HEK293 (cell line): Measurements from ENCODE around the gene SCGB3A1.

Experiments
- CTCF ChIA-PET: fragments of 350-600 bp; formaldehyde crosslinking; extraction: SDS; loops from one replicate; lab custom pipeline; 2021; ENCODE audit warnings: antibody characterized with exemption; lab: Yijun Ruan, JAX
- POLR2A ChIA-PET: fragments of 300-600 bp; formaldehyde crosslinking; extraction: SDS; loops from one replicate; lab custom pipeline; 2020; ENCODE audit warnings: antibody characterized with exemption, inconsistent platforms; lab: Yijun Ruan, JAX
- H3K27ac ChIP-seq: fragments of 200-500 bp; sonication (Bioruptor generic); 2 replicates; pipeline ENCODE4 v1.5.1; 2014; ENCODE audit warnings: low read depth, low read length, control low read depth, inconsistent platforms; ENCODE audit errors: extremely low read depth
- H3K36me3 ChIP-seq, 2 experiments: fragments of 200-500 bp in 1 of 2; sonication (Bioruptor generic) in 1 of 2; 1 replicate in 1 of 2; 2 replicates in 1 of 2; pipeline ENCODE4 v1.5.1; 2014 to 2017; ENCODE audit warnings: inconsistent platforms in 2 of 2, low read length in 2 of 2; ENCODE audit not compliant: control insufficient read depth in 2 of 2, insufficient read depth in 1 of 2
- H3K4me1 ChIP-seq: fragments of 200-500 bp; sonication (Bioruptor generic); 2 replicates; pipeline ENCODE4 v1.5.1; 2014; ENCODE audit warnings: mild to moderate bottlenecking, low read length, inconsistent platforms; ENCODE audit not compliant: control insufficient read depth, insufficient read depth
- H3K4me3 ChIP-seq: 2 replicates; pipeline ENCODE4 v1.5.1; 2011; ENCODE audit warnings: low read depth, mild to moderate bottlenecking, control low read depth, low read length, moderate library complexity
- H3K9me3 ChIP-seq: fragments of 200-500 bp; sonication (Bioruptor generic); 2 replicates; pipeline ENCODE4 v1.5.1; 2014; ENCODE audit warnings: low read depth, low read length, inconsistent platforms; ENCODE audit not compliant: control insufficient read depth, insufficient read depth
- IKZF3 ChIP-seq: fragments of 450-650 bp; IDR thresholded peaks from 2 replicates; pipeline ENCODE4 v1.5.0; 2018; ENCODE audit warnings: missing biosample characterization, mild to moderate bottlenecking, missing genetic modification characterization, moderate library complexity
- KLF1 ChIP-seq: fragments of 450-650 bp; formaldehyde crosslinking; IDR thresholded peaks from 2 replicates; pipeline ENCODE4 v1.5.1; 2016; ENCODE audit warnings: missing biosample characterization, missing genetic modification characterization
- KLF10 ChIP-seq: fragments of 450-650 bp; IDR thresholded peaks from 2 replicates; pipeline ENCODE4 v1.5.1; 2018; ENCODE audit warnings: missing biosample characterization, mild to moderate bottlenecking, missing genetic modification characterization
- KLF16 ChIP-seq: fragments of 450-650 bp; formaldehyde crosslinking; IDR thresholded peaks from 2 replicates; pipeline ENCODE4 v1.5.1; 2017; ENCODE audit warnings: missing biosample characterization, missing genetic modification characterization
- KLF9 ChIP-seq: fragments of 450-650 bp; formaldehyde crosslinking; IDR thresholded peaks from 2 replicates; pipeline ENCODE4 v1.5.1; 2016; ENCODE audit warnings: missing biosample characterization, missing genetic modification characterization, low read depth
- PRDM1 ChIP-seq: fragments of 450-650 bp; formaldehyde crosslinking; IDR thresholded peaks from 2 replicates; pipeline ENCODE4; 2016; ENCODE audit warnings: missing biosample characterization, missing genetic modification characterization
- ZBTB17 ChIP-seq: fragments of 450-650 bp; formaldehyde crosslinking; IDR thresholded peaks from 2 replicates; pipeline ENCODE4 v1.5.1; 2016; ENCODE audit warnings: missing biosample characterization, missing genetic modification characterization
- ZFP69B ChIP-seq: fragments of 450-650 bp; formaldehyde crosslinking; IDR thresholded peaks from 2 replicates; pipeline ENCODE4 v1.5.1; 2016; ENCODE audit warnings: missing biosample characterization, missing genetic modification characterization
- ZIC2 ChIP-seq: fragments of 450-650 bp; formaldehyde crosslinking; IDR thresholded peaks from 2 replicates; pipeline ENCODE4 v1.5.1; 2016; ENCODE audit warnings: missing biosample characterization, missing genetic modification characterization
- ZNF121 ChIP-seq: fragments of 450-650 bp; formaldehyde crosslinking; IDR thresholded peaks from 2 replicates; pipeline ENCODE4 v1.5.1; 2016; ENCODE audit warnings: missing biosample characterization, missing genetic modification characterization
- ZNF211 ChIP-seq: fragments of 450-650 bp; formaldehyde crosslinking; IDR thresholded peaks from 2 replicates; pipeline ENCODE4 v1.5.1; 2016; ENCODE audit warnings: low read depth, missing biosample characterization, missing genetic modification characterization
- ZNF335 ChIP-seq: fragments of 450-650 bp; formaldehyde crosslinking; conservative IDR thresholded peaks from 2 replicates; pipeline ENCODE4 v1.5.1; 2016; ENCODE audit warnings: missing biosample characterization, missing genetic modification characterization
- ZNF354C ChIP-seq: fragments of 450-650 bp; formaldehyde crosslinking; IDR thresholded peaks from 2 replicates; pipeline ENCODE4 v1.5.1; 2016; ENCODE audit warnings: missing biosample characterization, missing genetic modification characterization, low read depth, borderline replicate concordance
- ZNF473 ChIP-seq: fragments of 450-650 bp; formaldehyde crosslinking; IDR thresholded peaks from 2 replicates; pipeline ENCODE4 v1.5.1; 2017; ENCODE audit warnings: missing biosample characterization, missing genetic modification characterization
- ZNF548 ChIP-seq: fragments of 450-650 bp; formaldehyde crosslinking; IDR thresholded peaks from 2 replicates; pipeline ENCODE4 v1.5.1; 2016; ENCODE audit warnings: missing biosample characterization, missing genetic modification characterization
- ZNF571 ChIP-seq: fragments of 450-650 bp; formaldehyde crosslinking; IDR thresholded peaks from 2 replicates; pipeline ENCODE4 v1.5.0; 2017; ENCODE audit warnings: missing biosample characterization, missing genetic modification characterization
- ZNF600 ChIP-seq: fragments of 450-650 bp; formaldehyde crosslinking; IDR thresholded peaks from 2 replicates; pipeline ENCODE4 v1.5.1; 2016; ENCODE audit warnings: missing biosample characterization, missing genetic modification characterization
- ZNF626 ChIP-seq: fragments of 450-650 bp; sonication (Bioruptor Pico); formaldehyde crosslinking; IDR thresholded peaks from 2 replicates; pipeline ENCODE4 v1.5.1; 2018; ENCODE audit warnings: missing biosample characterization, missing genetic modification characterization, inconsistent platforms
- ZNF768 ChIP-seq: fragments of 450-650 bp; formaldehyde crosslinking; IDR thresholded peaks from 2 replicates; pipeline ENCODE4 v1.5.1; 2018; ENCODE audit warnings: missing biosample characterization, mild to moderate bottlenecking, missing genetic modification characterization
- ZNF837 ChIP-seq: fragments of 450-650 bp; formaldehyde crosslinking; IDR thresholded peaks from 2 replicates; pipeline ENCODE4 v1.5.1; 2016; ENCODE audit warnings: missing biosample characterization, missing genetic modification characterization
- ZSCAN16 ChIP-seq: fragments of 450-650 bp; formaldehyde crosslinking; IDR thresholded peaks from 2 replicates; pipeline ENCODE4 v1.5.1; 2016; ENCODE audit warnings: missing biosample characterization, missing genetic modification characterization
- TF ChIP-seq, protein P1 (sequence below): fragments of 450-650 bp; formaldehyde crosslinking; IDR thresholded peaks from 2 replicates; pipeline ENCODE4 v1.5.1; 2016; ENCODE audit warnings: missing biosample characterization, missing genetic modification characterization
- TF ChIP-seq, protein P2 (sequence below): fragments of 450-650 bp; formaldehyde crosslinking; IDR thresholded peaks from 2 replicates; pipeline ENCODE4 v1.5.1; 2016; ENCODE audit warnings: missing biosample characterization, missing genetic modification characterization

The SCGB3A1 gene

GRCh38 chr5:180600554-180601041 lies 9.3 kb upstream of the SCGB3A1 start:
- Histone ChIP-seq H3K9me3 (no peaks in the 10 kb centered on the region), H3K4me3 (no peak overlapping the region), H3K36me3 (no peaks in the 10 kb centered on the region)
- POLR2A ChIA-PET = no interaction called here
- TF ChIP-seq ZNF768 (no peak), ZNF548 (no peak), ZNF121 (tag by site-specific recombination) (no peak), ZFP69B (tag by site-specific recombination) (no peak), ZNF473 (tag by site-specific recombination) (no peak)
- TF ChIP-seq, protein P1, sequence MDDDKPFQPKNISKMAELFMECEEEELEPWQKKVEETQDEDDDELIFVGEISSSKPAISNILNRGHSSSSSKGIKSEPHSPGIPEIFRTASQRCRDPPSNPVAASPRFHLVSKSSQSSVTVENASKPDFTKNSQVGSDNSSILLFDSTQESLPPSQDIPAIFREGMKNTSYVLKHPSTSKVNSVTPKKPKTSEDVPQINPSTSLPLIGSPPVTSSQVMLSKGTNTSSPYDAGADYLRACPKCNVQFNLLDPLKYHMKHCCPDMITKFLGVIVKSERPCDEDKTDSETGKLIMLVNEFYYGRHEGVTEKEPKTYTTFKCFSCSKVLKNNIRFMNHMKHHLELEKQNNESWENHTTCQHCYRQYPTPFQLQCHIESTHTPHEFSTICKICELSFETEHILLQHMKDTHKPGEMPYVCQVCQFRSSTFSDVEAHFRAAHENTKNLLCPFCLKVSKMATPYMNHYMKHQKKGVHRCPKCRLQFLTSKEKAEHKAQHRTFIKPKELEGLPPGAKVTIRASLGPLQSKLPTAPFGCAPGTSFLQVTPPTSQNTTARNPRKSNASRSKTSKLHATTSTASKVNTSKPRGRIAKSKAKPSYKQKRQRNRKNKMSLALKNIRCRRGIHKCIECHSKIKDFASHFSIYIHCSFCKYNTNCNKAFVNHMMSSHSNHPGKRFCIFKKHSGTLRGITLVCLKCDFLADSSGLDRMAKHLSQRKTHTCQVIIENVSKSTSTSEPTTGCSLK (tag by site-specific recombination) = no peak
- TF ChIP-seq, all 188 proteins: peak for 0
- Histone ChIP-seq H3K27ac (no peak overlapping the region), H3K4me1 (no peaks in the 10 kb centered on the region)
- CTCF ChIA-PET = no interaction called here

- Histone ChIP-seq H3K4me3 (no peak overlapping the region), H3K27ac (no peak overlapping the region), H3K9me3 (no peaks in the 10 kb centered on the region), H3K36me3 (no peaks in the 10 kb centered on the region), H3K4me1 (no peaks in the 10 kb centered on the region)
- CTCF ChIA-PET = interaction anchor here (1.2 kb wide), 1 partner anchor 19 kb away, joined by 3 read pairs; no protein-coding TSS in a partner anchor
- TF ChIP-seq ZNF354C (no peak), ZIC2 (tag by site-specific recombination) (peak; percentile 25; the same call in 1 of the 2 replicates)
- POLR2A ChIA-PET = no interaction called here
Measured at GRCh38 chr5:180599981-180600553, 8.8 kb upstream of the SCGB3A1 start.

DNA sequence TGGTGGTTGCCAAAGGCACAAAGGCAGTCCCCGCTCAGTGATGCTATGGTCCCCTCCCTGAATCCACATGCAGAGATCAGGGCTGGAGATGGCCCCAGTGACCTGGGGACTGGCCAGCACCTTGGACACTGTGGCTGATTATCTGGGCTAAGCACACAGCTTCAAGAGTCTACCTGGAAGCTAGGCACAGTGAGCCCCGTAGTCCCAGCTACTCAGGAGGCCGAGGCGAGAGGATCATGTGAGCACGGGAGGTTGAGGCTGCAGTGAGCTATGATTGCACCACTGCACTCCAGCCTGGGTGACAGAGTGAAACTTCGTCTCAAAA lies 8.3 kb upstream of the SCGB3A1 start:
- ChIA-PET CTCF (interaction anchor here (1.2 kb wide), 1 partner anchor 20 kb away, joined by 3 read pairs; no protein-coding TSS in a partner anchor), POLR2A (no interaction called here)
- no peaks in the 10 kb centered on the region for H3K4me1 ChIP-seq
- H3K9me3 ChIP-seq = no peaks in the 10 kb centered on the region
- no peak for TF ChIP-seq KLF10 (tag by site-specific recombination)
- no peak for TF ChIP-seq ZBTB17 (tag by site-specific recombination)
- no peak for TF ChIP-seq ZIC2 (tag by site-specific recombination)
- TF ChIP-seq, protein P2, sequence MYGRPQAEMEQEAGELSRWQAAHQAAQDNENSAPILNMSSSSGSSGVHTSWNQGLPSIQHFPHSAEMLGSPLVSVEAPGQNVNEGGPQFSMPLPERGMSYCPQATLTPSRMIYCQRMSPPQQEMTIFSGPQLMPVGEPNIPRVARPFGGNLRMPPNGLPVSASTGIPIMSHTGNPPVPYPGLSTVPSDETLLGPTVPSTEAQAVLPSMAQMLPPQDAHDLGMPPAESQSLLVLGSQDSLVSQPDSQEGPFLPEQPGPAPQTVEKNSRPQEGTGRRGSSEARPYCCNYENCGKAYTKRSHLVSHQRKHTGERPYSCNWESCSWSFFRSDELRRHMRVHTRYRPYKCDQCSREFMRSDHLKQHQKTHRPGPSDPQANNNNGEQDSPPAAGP (tag by site-specific recombination) = no peak
- no peak for TF ChIP-seq IKZF3
- no peak for TF ChIP-seq ZNF571
- no peak for TF ChIP-seq KLF9 (tag by site-specific recombination)
- no peak for TF ChIP-seq ZNF335 (tag by site-specific recombination)
- TF ChIP-seq PRDM1 (tag by site-specific recombination) = no peak
- TF ChIP-seq ZSCAN16 (tag by site-specific recombination) = no peak
- no peak for TF ChIP-seq KLF1
- TF ChIP-seq ZNF837 (tag by site-specific recombination) = no peak
- no peak for TF ChIP-seq KLF16 (tag by site-specific recombination)
- no peak for TF ChIP-seq ZNF211 (tag by site-specific recombination)
- no peak for TF ChIP-seq ZNF626 (tag by site-specific recombination)
- TF ChIP-seq ZNF600 (tag by site-specific recombination) = no peak
- no peak overlapping the region for H3K4me3 ChIP-seq
- H3K27ac ChIP-seq = no peak overlapping the region
- no peaks in the 10 kb centered on the region for H3K36me3 ChIP-seq
